AG08396 (cell line): ENCODE data around the gene MYO1A.
A peak's percentile ranks its signal among the peaks of the same experiment; 100 is the strongest.
"Not testable (repeated sequence)": the region's sequence is repeated elsewhere in the genome, so short reads cannot be mapped to it uniquely, and the experiment has no call there.

Experiments used
- DNase-seq: peaks from one replicate; pipeline ENCODE4 v3.0.0; 2012; ENCODE audit warnings: low spot score, mixed read lengths

MYO1A gene

GRCh38 chr12:57087010-57087690, 37.2 kb upstream of the MYO1A start:
- peak; percentile 85 for DNase-seq

GRCh38 chr12:57086493-57087009, 36.6 kb upstream of the MYO1A start:
- peak; percentile 67 for DNase-seq

DNA sequence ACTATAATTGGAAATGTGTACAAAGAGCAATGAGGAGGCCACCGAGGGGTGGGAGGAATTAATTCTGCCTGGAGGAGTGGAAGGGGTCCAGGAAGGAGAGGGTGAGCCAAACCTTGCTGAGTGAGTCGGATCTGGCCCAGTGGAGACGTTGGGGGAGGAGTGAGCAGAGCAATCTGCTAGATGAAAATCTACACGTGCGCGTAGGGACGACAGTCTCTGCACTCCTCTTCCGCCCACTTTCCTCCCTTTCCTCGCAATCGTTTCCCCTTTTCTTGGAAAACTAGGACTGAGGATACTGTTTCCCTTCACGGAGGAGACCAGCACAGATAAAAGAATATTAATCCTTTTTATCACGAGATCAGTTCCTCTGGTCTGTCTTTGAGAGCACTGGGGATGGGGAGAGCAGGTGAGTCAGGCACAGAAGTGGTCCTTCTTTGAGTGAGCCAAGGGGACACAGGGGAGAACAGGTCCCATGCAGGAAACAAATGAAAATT, 36.1 kb upstream of the MYO1A start:
- DNase-seq: no peak

- no peak for DNase-seq
These were observed 30.9 kb upstream of the MYO1A start for GRCh38 chr12:57080855-57081254.

GRCh38 chr12:57079821-57080220, 29.9 kb upstream of the MYO1A start:
- DNase-seq: no peak

DNA sequence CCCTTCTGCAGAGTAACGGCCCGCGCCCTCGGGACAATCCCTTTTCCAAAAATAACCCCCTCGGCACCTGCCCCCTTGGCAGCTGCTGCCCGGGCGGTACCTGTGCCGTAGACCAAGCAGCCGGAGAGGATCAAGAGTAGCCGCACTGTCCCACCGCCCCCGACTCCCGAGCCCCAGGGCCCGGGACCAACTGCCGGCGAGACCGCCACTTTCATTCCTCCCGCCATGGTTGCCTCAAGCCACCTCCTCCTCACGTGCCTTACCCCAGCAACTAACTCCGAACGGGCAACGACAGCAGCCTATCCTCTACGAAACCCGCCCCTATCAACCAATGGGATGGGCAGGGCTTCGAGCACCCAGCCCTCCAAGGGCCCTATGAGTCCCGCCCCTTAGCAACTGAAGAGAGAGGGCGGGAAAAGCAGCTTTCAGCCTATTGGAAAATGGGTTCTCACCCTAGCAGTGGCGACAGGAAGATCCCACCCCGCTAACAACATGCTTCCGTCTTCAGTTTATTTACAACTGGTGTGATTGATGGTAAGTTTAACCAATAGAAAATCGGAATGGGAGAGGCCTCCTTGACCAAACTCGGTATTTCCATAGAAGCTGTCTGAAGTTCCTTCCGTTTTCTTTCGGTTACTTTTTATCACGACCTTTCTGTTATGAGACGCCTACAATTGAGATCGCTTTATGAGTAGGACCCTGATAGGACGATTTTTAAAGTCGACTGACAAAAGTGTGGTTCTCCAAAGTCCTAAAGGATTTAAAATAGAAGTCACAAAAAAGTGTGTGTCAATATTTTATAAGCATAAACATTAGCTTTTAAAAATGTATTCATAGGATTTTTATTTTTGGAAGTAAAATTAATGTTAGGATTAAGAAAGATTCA, 28.8 kb upstream of the MYO1A start, which contains the start of gene NEMP1:
Gene NEMP1, minus strand, starts transcription at position 273 of the 886 bp plus-strand sequence. Its CDS starts 46 bp downstream, at position 227.
- peak; percentile 94 for DNase-seq

GRCh38 chr12:57073566-57074450, 23.9 kb upstream of the MYO1A start:
- not testable (repeated sequence) for DNase-seq

DNA sequence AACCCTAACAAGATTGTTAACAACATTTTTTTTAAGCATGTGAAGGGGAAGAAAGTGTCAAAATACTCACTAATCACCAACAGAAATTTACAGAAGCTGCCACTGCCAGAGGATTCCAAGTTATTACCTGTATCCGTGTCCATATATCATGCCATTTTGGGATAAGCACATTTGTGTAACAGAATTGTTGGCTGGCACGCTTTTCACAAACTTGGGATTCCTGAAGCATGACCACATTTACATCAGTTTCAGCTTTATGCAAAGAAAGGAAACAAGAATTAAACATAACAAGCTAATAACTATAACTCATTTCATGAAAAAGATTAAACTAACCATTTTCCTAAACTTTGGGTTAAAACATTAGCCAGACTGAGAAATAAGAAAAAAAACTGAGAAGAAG, 22.7 kb upstream of the MYO1A start:
- DNase-seq: no peak

- peak; percentile 61 for DNase-seq
These were observed 19.6 kb upstream of the MYO1A start for GRCh38 chr12:57069523-57069922.

DNA sequence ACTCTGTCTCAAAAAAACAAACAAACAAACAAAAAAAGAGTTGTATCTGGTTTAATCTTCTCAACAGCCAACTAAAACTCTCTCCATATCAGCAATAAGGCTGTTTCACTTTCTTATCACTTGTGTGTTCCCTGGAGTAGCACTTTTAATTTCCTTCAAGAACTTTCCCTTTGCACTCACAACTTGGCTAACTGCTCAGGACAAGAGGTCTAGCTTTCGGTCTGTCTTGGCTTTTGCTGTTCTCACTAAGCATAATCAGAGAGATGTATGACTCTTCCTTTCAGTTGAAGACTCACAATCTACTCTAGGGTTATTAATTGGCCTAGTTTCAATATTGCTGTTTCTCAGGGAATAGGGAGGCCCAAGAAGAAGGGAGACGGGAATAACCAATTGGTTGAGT, 16.3 kb upstream of the MYO1A start:
- no peak for DNase-seq

- no peak for DNase-seq
These were observed 14.2 kb upstream of the MYO1A start for GRCh38 chr12:57063991-57064685.

DNA sequence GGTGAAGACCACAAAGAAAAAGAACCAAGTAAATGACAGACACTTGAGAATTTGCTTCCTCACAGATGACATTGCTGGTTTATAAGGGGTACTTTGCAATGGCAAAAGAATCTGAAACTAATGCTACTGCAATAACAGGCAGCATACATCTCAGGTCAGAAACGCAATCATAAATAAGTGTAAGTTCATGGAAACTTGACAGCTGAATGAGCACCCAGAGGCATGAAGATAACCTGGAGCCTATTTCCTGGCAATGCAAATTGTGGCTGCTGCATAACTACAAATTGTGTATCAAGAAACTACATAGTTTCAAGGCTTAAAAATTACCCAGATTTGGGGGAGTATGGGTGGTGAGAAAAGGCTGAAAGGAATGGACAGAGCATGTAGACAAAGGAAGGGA, 8.5 kb upstream of the MYO1A start:
- no peak for DNase-seq

DNA sequence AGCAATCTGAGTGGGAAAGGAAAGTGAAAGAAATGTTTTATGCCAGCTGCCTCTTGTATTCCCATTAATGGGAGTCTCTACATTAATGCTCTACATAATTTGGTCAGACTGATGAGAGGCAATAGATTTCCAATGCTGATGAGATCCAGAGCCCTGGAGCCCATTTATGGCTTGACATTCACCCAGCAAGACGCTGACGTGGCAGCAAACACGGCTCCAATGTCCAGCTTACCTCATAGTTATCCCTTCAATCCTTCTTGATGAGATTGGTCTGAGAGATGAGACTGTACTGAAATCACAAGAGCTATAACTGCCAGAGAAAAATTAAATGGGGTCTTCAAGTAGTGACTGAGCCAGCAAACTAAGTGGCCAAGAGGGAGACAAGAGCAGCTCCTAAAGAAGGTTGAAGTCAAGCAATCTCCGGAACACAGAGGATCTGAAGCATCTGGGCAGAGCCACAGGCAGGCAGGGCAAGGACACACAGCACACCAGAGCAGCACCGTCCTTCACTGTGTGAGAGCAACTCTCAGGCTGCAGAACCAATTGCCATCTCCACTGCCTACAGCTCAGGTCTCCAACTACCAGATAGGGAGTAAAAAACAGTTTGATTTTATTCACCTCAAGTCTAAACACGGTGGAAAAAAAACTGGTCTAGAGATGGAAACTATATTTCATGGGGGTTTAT, 7.3 kb upstream of the MYO1A start:
- DNase-seq: no peak

GRCh38 chr12:57055824-57056223, 5.9 kb upstream of the MYO1A start:
- no peak for DNase-seq

DNA sequence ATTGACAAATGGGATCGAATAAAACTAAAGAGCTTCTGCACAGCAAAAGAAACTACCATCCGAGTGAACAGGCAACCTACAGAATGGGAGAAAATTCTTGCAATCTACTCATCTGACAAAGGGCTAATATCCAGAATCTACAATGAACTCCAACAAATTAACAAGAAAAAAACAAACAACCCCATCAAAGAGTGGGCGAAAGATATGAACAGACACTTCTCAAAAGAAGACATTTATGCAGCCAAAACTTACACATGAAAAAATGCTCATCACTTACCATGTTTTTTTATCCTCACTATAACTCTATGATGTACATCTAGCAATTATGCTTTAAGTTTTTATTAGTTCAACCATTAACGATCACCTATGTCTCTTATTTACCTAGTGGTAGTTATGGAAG, 4.0 kb upstream of the MYO1A start:
- not testable (repeated sequence) for DNase-seq

GRCh38 chr12:57053146-57053545, 3.2 kb upstream of the MYO1A start:
- DNase-seq: not testable (repeated sequence)

DNA sequence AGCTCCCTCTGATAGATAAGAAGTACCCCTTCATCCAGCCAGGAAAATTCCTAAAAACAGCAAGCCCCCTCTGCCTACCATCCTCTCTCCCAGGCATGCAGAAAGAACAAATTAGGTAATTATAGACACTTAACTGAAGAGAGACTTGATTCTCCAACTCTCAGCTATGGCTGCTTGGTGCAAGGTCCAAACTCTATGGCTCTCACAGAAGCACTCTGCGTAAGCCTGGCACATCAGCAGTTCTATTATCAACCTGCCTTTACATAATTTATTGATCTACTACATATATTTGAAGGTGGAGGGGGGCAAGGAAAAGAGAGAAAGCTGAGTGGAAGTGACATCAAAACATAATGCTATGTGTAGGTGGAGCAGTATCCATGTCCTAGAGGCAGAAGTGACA, 1.1 kb upstream of the MYO1A start:
- no peak for DNase-seq

- DNase-seq: no peak
These were observed 846 bp downstream of the MYO1A start for GRCh38 chr12:57049119-57049446.

- DNase-seq: no peak
These were observed 1.4 kb downstream of the MYO1A start for GRCh38 chr12:57048423-57049118.

DNA sequence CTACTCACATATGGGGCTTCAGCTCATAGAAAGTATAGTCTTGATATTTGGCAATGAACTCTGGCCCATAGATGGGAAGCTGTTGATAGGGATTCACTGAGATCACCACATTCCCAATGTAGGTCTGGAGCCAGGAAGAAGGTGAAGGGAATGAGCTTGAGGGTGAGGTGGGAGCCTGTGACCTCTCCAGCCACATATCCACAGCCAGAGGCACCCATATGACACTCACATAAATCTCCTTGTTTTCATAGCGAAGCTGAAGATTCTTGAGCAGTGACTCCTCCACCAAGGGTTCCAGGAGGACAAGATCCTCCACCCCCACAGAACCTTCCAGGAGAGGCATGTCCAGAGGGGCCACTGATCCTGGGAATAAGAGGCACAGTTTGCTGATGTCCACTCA, 1.9 kb downstream of the MYO1A start:
- DNase-seq: no peak
